Measurements from ENCODE around the gene MKX. TPM values are rescaled to one million over a fixed set of nuclear protein-coding genes. Genes with fewer than 3 reads are reported as not detected.

The MKX gene
- total RNA-seq, 1 experiment from 2014 or later: not detected

DNA sequence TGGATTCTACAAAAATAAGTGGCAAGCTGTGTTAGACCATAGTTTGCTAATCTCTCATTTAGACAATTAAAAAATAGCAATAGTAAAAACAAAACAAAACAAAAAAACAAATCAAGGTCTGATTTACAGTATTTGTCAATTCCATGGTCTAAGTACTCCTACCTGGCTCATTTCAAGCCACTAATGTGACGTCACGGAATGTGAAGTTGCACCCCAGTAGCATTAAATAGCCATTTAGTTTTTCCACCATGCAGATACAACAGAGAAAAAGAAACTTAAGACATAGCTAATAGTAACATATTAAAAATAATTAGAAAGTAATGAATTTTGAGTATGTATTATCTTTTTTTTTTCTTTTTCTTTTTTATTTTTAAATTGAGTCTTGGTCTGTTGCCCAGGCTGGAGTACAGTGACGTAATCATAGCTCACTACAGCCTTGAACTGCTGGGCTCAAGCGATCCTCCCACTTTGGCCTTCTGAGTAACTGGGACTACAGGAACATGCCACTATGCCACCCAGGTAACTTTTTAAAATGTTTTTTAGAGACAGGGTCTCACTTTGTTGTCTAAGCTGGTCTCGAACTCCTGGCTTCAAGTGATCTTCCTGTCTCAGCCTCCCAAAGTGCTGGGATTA, 101.2 kb downstream of the MKX start:
- ATAC-seq (no peak), DNase-seq (ENCODE audit: low read depth, low spot score) (no peak)
- Histone ChIP-seq H3K4me1 (ENCODE audit: control insufficient read depth, insufficient read depth, low read length) (no peaks in the 10 kb centered on the region), H3K9me3 (ENCODE audit: control insufficient read depth, insufficient read depth, low read depth, low read length) (no peaks in the 10 kb centered on the region), H3K36me3 (ENCODE audit: control insufficient read depth, insufficient read depth, low read length) (no peaks in the 10 kb centered on the region; the same call in 1 of the 2 replicates), H3K27me3 (ENCODE audit: control insufficient read depth, insufficient read depth, low read length) (no peaks in the 10 kb centered on the region), H3K4me3 (ENCODE audit: low read depth in 2 of 2, low read length in 2 of 2) (no peak overlapping the region), H3K27ac (ENCODE audit: low read length) (no peak overlapping the region)
- in situ Hi-C loops (cut with HindIII; ENCODE audit: low pct_unique_long_range_greater_than_20kb, low sequenced_read_pairs): no loop called here
- POLR2A ChIA-PET: no interaction called here
- no TSS peak for BruUV-seq (replicated peaks)
- no peak for TF ChIP-seq POLR2AphosphoS5 (IDR thresholded peaks at IDR 0.05; ENCODE audit: low read depth, low read length)
- no peak for TF ChIP-seq TCF7L2 (IDR thresholded peaks at IDR 0.05; ENCODE audit: low read depth, low read length)
- TF ChIP-seq, protein P1, sequence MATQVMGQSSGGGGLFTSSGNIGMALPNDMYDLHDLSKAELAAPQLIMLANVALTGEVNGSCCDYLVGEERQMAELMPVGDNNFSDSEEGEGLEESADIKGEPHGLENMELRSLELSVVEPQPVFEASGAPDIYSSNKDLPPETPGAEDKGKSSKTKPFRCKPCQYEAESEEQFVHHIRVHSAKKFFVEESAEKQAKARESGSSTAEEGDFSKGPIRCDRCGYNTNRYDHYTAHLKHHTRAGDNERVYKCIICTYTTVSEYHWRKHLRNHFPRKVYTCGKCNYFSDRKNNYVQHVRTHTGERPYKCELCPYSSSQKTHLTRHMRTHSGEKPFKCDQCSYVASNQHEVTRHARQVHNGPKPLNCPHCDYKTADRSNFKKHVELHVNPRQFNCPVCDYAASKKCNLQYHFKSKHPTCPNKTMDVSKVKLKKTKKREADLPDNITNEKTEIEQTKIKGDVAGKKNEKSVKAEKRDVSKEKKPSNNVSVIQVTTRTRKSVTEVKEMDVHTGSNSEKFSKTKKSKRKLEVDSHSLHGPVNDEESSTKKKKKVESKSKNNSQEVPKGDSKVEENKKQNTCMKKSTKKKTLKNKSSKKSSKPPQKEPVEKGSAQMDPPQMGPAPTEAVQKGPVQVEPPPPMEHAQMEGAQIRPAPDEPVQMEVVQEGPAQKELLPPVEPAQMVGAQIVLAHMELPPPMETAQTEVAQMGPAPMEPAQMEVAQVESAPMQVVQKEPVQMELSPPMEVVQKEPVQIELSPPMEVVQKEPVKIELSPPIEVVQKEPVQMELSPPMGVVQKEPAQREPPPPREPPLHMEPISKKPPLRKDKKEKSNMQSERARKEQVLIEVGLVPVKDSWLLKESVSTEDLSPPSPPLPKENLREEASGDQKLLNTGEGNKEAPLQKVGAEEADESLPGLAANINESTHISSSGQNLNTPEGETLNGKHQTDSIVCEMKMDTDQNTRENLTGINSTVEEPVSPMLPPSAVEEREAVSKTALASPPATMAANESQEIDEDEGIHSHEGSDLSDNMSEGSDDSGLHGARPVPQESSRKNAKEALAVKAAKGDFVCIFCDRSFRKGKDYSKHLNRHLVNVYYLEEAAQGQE (IDR thresholded peaks at IDR 0.05; ENCODE audit: insufficient read depth in 1 of 2, low read depth in 2 of 2, low read length in 1 of 2): no peak
- TF ChIP-seq, protein P2, sequence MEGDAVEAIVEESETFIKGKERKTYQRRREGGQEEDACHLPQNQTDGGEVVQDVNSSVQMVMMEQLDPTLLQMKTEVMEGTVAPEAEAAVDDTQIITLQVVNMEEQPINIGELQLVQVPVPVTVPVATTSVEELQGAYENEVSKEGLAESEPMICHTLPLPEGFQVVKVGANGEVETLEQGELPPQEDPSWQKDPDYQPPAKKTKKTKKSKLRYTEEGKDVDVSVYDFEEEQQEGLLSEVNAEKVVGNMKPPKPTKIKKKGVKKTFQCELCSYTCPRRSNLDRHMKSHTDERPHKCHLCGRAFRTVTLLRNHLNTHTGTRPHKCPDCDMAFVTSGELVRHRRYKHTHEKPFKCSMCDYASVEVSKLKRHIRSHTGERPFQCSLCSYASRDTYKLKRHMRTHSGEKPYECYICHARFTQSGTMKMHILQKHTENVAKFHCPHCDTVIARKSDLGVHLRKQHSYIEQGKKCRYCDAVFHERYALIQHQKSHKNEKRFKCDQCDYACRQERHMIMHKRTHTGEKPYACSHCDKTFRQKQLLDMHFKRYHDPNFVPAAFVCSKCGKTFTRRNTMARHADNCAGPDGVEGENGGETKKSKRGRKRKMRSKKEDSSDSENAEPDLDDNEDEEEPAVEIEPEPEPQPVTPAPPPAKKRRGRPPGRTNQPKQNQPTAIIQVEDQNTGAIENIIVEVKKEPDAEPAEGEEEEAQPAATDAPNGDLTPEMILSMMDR (IDR thresholded peaks at IDR 0.05): no peak
- no peak for TF ChIP-seq SIN3A (IDR thresholded peaks at IDR 0.05; ENCODE audit: borderline replicate concordance, insufficient read depth, low read depth, low read length)
- CTCF ChIA-PET: no interaction called here
- intact Hi-C loops (cut with micrococcal nuclease; ENCODE audit: unreplicated experiment): no loop called here

DNA sequence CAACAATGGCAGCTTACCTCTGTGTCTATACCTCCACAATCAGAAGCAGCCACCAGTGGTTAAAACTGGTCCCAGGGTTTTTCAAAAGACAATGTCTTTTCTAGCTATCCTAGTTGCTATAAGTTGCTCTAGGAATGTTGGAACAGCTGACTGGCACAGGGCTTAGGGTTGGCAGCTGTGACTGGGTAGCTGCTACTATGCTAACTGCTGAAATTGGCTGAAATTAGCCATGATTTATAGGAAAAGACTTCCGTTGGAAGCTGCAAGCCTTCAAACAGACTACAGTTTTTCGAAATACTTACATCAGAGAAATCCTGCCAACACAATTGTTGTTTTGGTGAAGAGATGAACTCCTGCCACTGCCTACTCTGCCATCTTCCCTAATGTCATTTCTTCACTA, 102.3 kb downstream of the MKX start:
- no TSS peak for BruUV-seq (replicated peaks)
- in situ Hi-C loops (cut with HindIII; ENCODE audit: low pct_unique_long_range_greater_than_20kb, low sequenced_read_pairs): no loop called here

More for the DNA sequence above, 102.3 kb downstream of the MKX start:
- Histone ChIP-seq H3K4me1 (ENCODE audit: control insufficient read depth, insufficient read depth, low read length) (no peaks in the 10 kb centered on the region), H3K9me3 (ENCODE audit: control insufficient read depth, insufficient read depth, low read depth, low read length) (no peaks in the 10 kb centered on the region), H3K27ac (ENCODE audit: low read length) (no peak overlapping the region), H3K27me3 (ENCODE audit: control insufficient read depth, insufficient read depth, low read length) (no peaks in the 10 kb centered on the region), H3K4me3 (ENCODE audit: low read depth in 2 of 2, low read length in 2 of 2) (no peak overlapping the region), H3K36me3 (ENCODE audit: control insufficient read depth, insufficient read depth, low read length) (no peaks in the 10 kb centered on the region; the same call in 1 of the 2 replicates)
- intact Hi-C loops (cut with micrococcal nuclease; ENCODE audit: unreplicated experiment): no loop called here
- ChIA-PET CTCF (no interaction called here), POLR2A (no interaction called here)
- TF ChIP-seq, protein P1 (IDR thresholded peaks at IDR 0.05; ENCODE audit: insufficient read depth in 1 of 2, low read depth in 2 of 2, low read length in 1 of 2): no peak
- TF ChIP-seq, protein P2 (IDR thresholded peaks at IDR 0.05): no peak
- no peak for TF ChIP-seq SIN3A (IDR thresholded peaks at IDR 0.05; ENCODE audit: borderline replicate concordance, insufficient read depth, low read depth, low read length)
- TF ChIP-seq POLR2AphosphoS5 (IDR thresholded peaks at IDR 0.05; ENCODE audit: low read depth, low read length): no peak
- TF ChIP-seq TCF7L2 (IDR thresholded peaks at IDR 0.05; ENCODE audit: low read depth, low read length): no peak
- DNase-seq (ENCODE audit: low read depth, low spot score) (no peak), ATAC-seq (no peak)

All from Panc1 (cell line).